ENCODE results near the gene TAOK2.

TAOK2 gene

GRCh38 chr16:29973384-29974246, at the start of gene TAOK2:
Gene TAOK2 (plus strand): TSS chr16:29973868. CDS start chr16:29977773, 3,905 bp downstream.
- no peaks in the 10 kb centered on the region for H3K9me2 ChIP-seq (ENCODE audit: low read depth, low read length)

GRCh38 chr16:29925105-29925756, 48.4 kb upstream of the TAOK2 start:
- Histone ChIP-seq H2AFZ (ENCODE audit: low read length) (no peak overlapping the region), H3K9me3 (ENCODE audit: low read length) (no peaks in the 10 kb centered on the region), H3K4me1 (ENCODE audit: insufficient read depth, low read length, severe bottlenecking) (peaks cover 22% of the 10 kb centered on the region), H3F3A (ENCODE audit: insufficient read depth, low read length) (no peaks in the 10 kb centered on the region), H3K4me2 (ENCODE audit: low read length) (peak overlapping the region; percentile 92), H3K4me3 (ENCODE audit: low read depth, low read length, poor library complexity, severe bottlenecking) (peak overlapping the region; percentile 68), H3K36me3 (ENCODE audit: insufficient read depth, low read length) (peaks cover 18% of the 10 kb centered on the region; the same call in 1 of the 2 replicates), H3K9me2 (ENCODE audit: low read depth, low read length) (no peaks in the 10 kb centered on the region), H3K9ac (ENCODE audit: low read length) (peak overlapping the region; percentile 60), H3K27me3 (ENCODE audit: insufficient read depth, low read length) (no peaks in the 10 kb centered on the region), H3K27ac (ENCODE audit: low read depth, low read length, poor library complexity, severe bottlenecking) (no peak overlapping the region), H3K79me2 (ENCODE audit: insufficient read depth, low read length) (no peaks in the 10 kb centered on the region), H4K20me1 (ENCODE audit: insufficient read depth, low read length) (no peaks in the 10 kb centered on the region)
- TF ChIP-seq CTCF (IDR thresholded peaks at IDR 0.05; ENCODE audit: low read length) (no peak), EZH2 (IDR thresholded peaks at IDR 0.05; ENCODE audit: borderline replicate concordance, low read length) (no peak)

More at GRCh38 chr16:29973384-29974246, at the start of gene TAOK2:
- Histone ChIP-seq H3K4me1 (ENCODE audit: insufficient read depth, low read length, severe bottlenecking) (peaks cover 25% of the 10 kb centered on the region), H3K4me2 (ENCODE audit: low read length) (peak within 1 kb of the TSS; percentile 93), H3K79me2 (ENCODE audit: insufficient read depth, low read length) (peaks cover 11% of the 10 kb centered on the region), H3K36me3 (ENCODE audit: insufficient read depth, low read length) (peaks cover 20% of the 10 kb centered on the region), H3K9ac (ENCODE audit: low read length) (peak within 1 kb of the TSS; percentile 95), H3K27ac (ENCODE audit: low read depth, low read length, poor library complexity, severe bottlenecking) (peak within 1 kb of the TSS; percentile 46), H2AFZ (ENCODE audit: low read length) (no peak within 1 kb of the TSS), H3K9me3 (ENCODE audit: low read length) (no peaks in the 10 kb centered on the region), H4K20me1 (ENCODE audit: insufficient read depth, low read length) (no peaks in the 10 kb centered on the region), H3K27me3 (ENCODE audit: insufficient read depth, low read length) (no peaks in the 10 kb centered on the region), H3F3A (ENCODE audit: insufficient read depth, low read length) (no peaks in the 10 kb centered on the region; the same call in 1 of the 2 replicates), H3K4me3 (ENCODE audit: low read depth, low read length, poor library complexity, severe bottlenecking) (peak within 1 kb of the TSS; percentile 85)
- TF ChIP-seq CTCF (IDR thresholded peaks at IDR 0.05; ENCODE audit: low read length) = no peak
- TF ChIP-seq EZH2 (IDR thresholded peaks at IDR 0.05; ENCODE audit: borderline replicate concordance, low read length) = no peak

GRCh38 chr16:29925781-29926710, 47.6 kb upstream of the TAOK2 start, which contains the start of gene KCTD13:
Gene KCTD13 (minus strand): TSS chr16:29926226. CDS start chr16:29926033, 193 bp downstream.
- H3K79me2 ChIP-seq (ENCODE audit: insufficient read depth, low read length) = no peaks in the 10 kb centered on the region
- no peaks in the 10 kb centered on the region for H4K20me1 ChIP-seq (ENCODE audit: insufficient read depth, low read length)
- peak within 1 kb of the TSS; percentile 68 for H3K4me3 ChIP-seq (ENCODE audit: low read depth, low read length, poor library complexity, severe bottlenecking)
- TF ChIP-seq CTCF (IDR thresholded peaks at IDR 0.05; ENCODE audit: low read length) (no peak), EZH2 (IDR thresholded peaks at IDR 0.05; ENCODE audit: borderline replicate concordance, low read length) (no peak)
- peak within 1 kb of the TSS; percentile 84 for H3K9ac ChIP-seq (ENCODE audit: low read length)
- peak within 1 kb of the TSS; percentile 92 for H3K4me2 ChIP-seq (ENCODE audit: low read length)
- H3K9me2 ChIP-seq (ENCODE audit: low read depth, low read length) = no peaks in the 10 kb centered on the region
- peaks cover 10% of the 10 kb centered on the region; the same call in 1 of the 2 replicates for H3K36me3 ChIP-seq (ENCODE audit: insufficient read depth, low read length)
- H3K9me3 ChIP-seq (ENCODE audit: low read length) = no peaks in the 10 kb centered on the region
- 0 out of 2 replicates have a peak within 1 kb of the TSS, but pooled peaks have one; percentile 19 for H2AFZ ChIP-seq (ENCODE audit: low read length)
- peak within 1 kb of the TSS; percentile 17 for H3K27ac ChIP-seq (ENCODE audit: low read depth, low read length, poor library complexity, severe bottlenecking)
- H3F3A ChIP-seq (ENCODE audit: insufficient read depth, low read length) = no peaks in the 10 kb centered on the region
- no peaks in the 10 kb centered on the region for H3K27me3 ChIP-seq (ENCODE audit: insufficient read depth, low read length)
- H3K4me1 ChIP-seq (ENCODE audit: insufficient read depth, low read length, severe bottlenecking) = peaks cover 22% of the 10 kb centered on the region

Data from OCI-LY1 (cell line).